Measurements from ENCODE around the gene KRTAP17-1. TPM values are rescaled to one million over a fixed set of nuclear protein-coding genes. Genes with fewer than 3 reads are reported as not detected.

Gene KRTAP17-1
- polyA plus RNA-seq, 1 of the 3 experiments (the other 2 are of a cell fraction): not detected

DNA sequence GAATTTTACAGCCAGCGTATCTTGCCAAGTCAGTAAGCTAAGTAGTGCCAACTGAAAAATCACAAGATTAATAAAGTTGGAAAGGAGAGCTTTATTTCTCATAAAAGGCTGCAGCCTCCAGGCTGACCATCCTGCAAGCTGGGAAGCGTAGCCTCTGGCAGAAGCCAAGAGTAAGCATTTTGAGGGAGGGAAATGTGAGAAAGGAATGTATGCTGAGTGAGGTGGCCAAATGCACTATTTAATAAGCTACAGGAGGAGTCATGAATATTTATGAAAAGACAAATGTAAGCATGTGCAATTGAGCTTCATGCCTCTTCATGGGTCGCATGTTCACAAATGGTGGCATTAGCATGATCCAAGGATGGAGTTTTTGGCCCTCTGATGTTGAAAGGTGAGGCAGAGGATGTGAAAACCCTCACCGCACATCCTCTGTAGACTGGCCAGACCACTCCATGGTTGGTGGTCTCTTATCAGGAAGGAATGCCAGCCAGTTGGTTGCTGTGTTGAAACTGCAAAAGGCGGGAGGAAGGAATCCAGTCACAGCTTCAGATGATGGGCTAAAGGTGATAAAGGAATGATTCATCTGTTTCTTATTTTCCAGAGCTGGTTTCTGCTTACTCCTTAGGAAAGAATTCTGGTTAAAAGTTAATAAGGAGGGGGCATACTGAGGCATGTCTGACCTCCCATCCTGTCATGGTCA lies 44.9 kb upstream of the KRTAP17-1 start:
- DNase-seq: no peak
- 36% methylated on average over 5 of the region's 5 CpGs for WGBS (ENCODE audit: low lambda C conversion rate)
- Histone ChIP-seq H3K79me2 (ENCODE audit: insufficient read depth) (no peaks in the 10 kb centered on the region), H3K9ac (no peak overlapping the region), H3K36me3 (replicated peaks in 1 of 2; ENCODE audit: control insufficient read depth in 1 of 2, insufficient read depth in 2 of 2, low read length in 1 of 2) (no peaks in the 10 kb centered on the region), H2AFZ (ENCODE audit: low read depth) (no peak overlapping the region), H3K9me2 (no peaks in the 10 kb centered on the region), H3K4me3 (ENCODE audit: low read depth in 2 of 2, low read length in 1 of 2) (no peak overlapping the region), H3K4me2 (peak overlapping the region; percentile 34), H3K4me1 (ENCODE audit: control insufficient read depth in 1 of 2, insufficient read depth in 2 of 2, low read depth in 1 of 2, low read length in 1 of 2) (peaks cover 0 to 6% of the 10 kb centered on the region in 2 experiments; a peak in 1 of 4 replicates), H3K27me3 (ENCODE audit: insufficient read depth) (no peaks in the 10 kb centered on the region), H4K20me1 (ENCODE audit: insufficient read depth) (no peaks in the 10 kb centered on the region), H3K27ac (ENCODE audit: low read depth in 2 of 2, low read length in 1 of 2) (peak overlapping the region in 1 of 2 experiments; percentile 16; a peak in 2 of 4 replicates), H3F3A (replicated peaks; ENCODE audit: insufficient read depth) (peaks cover 5% of the 10 kb centered on the region), H3K9me3 (peaks cover 4% of the 10 kb centered on the region; the same call in 1 of the 2 replicates)
- TF ChIP-seq FOSL2 (IDR thresholded peaks at IDR 0.05; ENCODE audit: borderline replicate concordance, low read depth) (peak; percentile 73; the same call in 1 of the 2 replicates), YY1 (IDR thresholded peaks at IDR 0.05; ENCODE audit: low read depth) (no peak), RAD21 (IDR thresholded peaks at IDR 0.05; ENCODE audit: low read length) (no peak), RXRA (IDR thresholded peaks at IDR 0.05; ENCODE audit: borderline replicate concordance, low read depth) (peak; percentile 23; the same call in 1 of the 2 replicates), JUND (IDR thresholded peaks at IDR 0.05) (peak; percentile 77), TEAD4 (IDR thresholded peaks at IDR 0.05; ENCODE audit: borderline replicate concordance, insufficient read depth) (0 out of 2 replicates have a peak, but pooled peaks have one; percentile 24), SIN3A (IDR thresholded peaks at IDR 0.05; ENCODE audit: borderline replicate concordance, low read depth, low read length) (no peak), EP300 (IDR thresholded peaks at IDR 0.05; ENCODE audit: borderline replicate concordance in 1 of 2, low read depth in 1 of 2, low read length in 1 of 2) (peak in 1 of 2 experiments; percentile 66; a peak in 1 of 4 replicates), FOXJ3 (CRISPR knock-in tag; IDR thresholded peaks at IDR 0.05) (no peak), TCF12 (IDR thresholded peaks at IDR 0.05) (peak; percentile 82), MXI1 (IDR thresholded peaks at IDR 0.05; ENCODE audit: low read depth, low read length) (no peak), FOXM1 (IDR thresholded peaks at IDR 0.05; ENCODE audit: low read depth) (no peak), NFIC (IDR thresholded peaks at IDR 0.05; ENCODE audit: borderline replicate concordance) (peak; percentile 43; the same call in 1 of the 2 replicates)
- TF ChIP-seq, protein P1, sequence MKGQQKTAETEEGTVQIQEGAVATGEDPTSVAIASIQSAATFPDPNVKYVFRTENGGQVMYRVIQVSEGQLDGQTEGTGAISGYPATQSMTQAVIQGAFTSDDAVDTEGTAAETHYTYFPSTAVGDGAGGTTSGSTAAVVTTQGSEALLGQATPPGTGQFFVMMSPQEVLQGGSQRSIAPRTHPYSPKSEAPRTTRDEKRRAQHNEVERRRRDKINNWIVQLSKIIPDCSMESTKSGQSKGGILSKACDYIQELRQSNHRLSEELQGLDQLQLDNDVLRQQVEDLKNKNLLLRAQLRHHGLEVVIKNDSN (IDR thresholded peaks at IDR 0.05; ENCODE audit: borderline replicate concordance, low read depth): no peak
- TF ChIP-seq, protein P2, sequence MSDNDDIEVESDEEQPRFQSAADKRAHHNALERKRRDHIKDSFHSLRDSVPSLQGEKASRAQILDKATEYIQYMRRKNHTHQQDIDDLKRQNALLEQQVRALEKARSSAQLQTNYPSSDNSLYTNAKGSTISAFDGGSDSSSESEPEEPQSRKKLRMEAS (IDR thresholded peaks at IDR 0.05; ENCODE audit: low read depth): 0 out of 2 replicates have a peak, but pooled peaks have one; percentile 29
- TF ChIP-seq, protein P3, sequence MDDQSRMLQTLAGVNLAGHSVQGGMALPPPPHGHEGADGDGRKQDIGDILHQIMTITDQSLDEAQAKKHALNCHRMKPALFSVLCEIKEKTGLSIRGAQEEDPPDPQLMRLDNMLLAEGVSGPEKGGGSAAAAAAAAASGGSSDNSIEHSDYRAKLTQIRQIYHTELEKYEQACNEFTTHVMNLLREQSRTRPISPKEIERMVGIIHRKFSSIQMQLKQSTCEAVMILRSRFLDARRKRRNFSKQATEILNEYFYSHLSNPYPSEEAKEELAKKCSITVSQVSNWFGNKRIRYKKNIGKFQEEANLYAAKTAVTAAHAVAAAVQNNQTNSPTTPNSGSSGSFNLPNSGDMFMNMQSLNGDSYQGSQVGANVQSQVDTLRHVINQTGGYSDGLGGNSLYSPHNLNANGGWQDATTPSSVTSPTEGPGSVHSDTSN (IDR thresholded peaks at IDR 0.05): peak; percentile 68
- CTCF ChIA-PET: interaction anchor here (0.7 to 0.9 kb wide), 3 partner anchors 189 to 504 kb away, joined by 3 to 4 read pairs (median 3); no protein-coding TSS in a partner anchor
- POLR2A ChIA-PET: no interaction called here

All from SK-N-SH (cell line).